GM19328 (cell line): Measurements from ENCODE around the gene NFAM1.

Experiments
- ATAC-seq: cut with Tn5 transposase; IDR thresholded peaks from one replicate; pipeline ENCODE4 v1.9.1; 2021; ENCODE audit warnings: mild to moderate bottlenecking, moderate library complexity; ENCODE audit not compliant: unreplicated experiment

The NFAM1 gene

DNA sequence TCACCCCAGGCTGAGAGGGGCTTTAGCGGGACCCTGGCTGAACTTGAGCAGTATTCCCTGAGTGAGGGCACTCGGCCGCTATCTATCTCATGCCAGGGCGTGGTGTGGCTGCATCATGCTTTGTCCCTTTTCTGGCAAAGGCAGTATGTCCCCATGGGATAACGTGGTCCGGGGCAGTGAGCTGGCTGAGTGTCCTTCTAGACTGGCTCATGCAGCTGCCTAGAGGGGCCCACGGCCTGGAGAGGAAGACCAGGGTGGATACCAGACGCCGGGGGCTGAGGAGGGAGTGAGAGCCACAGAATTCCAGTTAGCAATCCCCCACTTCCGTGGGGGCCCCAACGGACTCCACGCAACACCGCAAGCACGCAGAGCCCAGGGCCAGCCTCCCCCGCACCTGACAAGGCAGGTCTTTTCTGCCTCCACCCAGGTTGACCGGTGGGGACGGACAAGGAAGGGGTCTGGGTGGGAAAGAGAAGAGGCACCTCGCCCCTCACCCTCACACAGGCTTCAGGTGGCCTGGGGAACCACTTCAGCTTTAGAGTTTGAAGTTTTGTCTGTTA, 15.5 kb downstream of the NFAM1 start:
- ATAC-seq: no peak

GRCh38 chr22:42414565-42415303, 17.5 kb downstream of the NFAM1 start:
- ATAC-seq: no peak

- ATAC-seq: no peak
Observed at GRCh38 chr22:42414021-42414420, 18.2 kb downstream of the NFAM1 start.

DNA sequence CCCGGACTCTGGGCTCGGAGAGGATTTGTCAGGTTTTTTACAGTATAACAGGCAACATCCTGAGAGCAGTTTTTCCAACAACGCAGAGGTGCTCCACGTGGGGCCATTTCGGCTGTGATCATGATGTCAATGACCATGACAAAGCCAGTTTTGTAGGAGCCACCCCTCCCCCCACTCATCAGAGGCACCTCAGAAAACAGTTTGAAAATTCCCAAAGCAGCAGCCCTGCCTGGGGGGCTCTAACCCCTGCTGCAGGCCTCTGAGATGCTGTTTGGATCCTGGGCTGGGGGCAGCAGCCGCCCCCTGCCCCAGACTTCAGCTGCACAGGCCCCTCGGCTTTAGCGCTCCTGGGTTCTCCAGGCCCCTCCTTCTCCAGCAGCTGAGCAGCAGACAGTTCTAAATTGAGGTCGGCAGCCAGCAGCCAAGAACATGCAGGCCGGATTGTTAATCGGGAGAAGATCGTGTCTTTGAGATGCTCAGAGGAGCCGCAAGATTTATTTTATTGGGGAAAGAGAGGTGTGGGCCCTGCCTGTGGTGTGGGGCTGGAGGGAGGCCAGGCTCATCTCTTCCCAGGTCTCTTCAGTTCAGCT, 19.4 kb downstream of the NFAM1 start:
- ATAC-seq: no peak

- no peak for ATAC-seq
Observed at GRCh38 chr22:42410708-42411107, 21.5 kb downstream of the NFAM1 start.

DNA sequence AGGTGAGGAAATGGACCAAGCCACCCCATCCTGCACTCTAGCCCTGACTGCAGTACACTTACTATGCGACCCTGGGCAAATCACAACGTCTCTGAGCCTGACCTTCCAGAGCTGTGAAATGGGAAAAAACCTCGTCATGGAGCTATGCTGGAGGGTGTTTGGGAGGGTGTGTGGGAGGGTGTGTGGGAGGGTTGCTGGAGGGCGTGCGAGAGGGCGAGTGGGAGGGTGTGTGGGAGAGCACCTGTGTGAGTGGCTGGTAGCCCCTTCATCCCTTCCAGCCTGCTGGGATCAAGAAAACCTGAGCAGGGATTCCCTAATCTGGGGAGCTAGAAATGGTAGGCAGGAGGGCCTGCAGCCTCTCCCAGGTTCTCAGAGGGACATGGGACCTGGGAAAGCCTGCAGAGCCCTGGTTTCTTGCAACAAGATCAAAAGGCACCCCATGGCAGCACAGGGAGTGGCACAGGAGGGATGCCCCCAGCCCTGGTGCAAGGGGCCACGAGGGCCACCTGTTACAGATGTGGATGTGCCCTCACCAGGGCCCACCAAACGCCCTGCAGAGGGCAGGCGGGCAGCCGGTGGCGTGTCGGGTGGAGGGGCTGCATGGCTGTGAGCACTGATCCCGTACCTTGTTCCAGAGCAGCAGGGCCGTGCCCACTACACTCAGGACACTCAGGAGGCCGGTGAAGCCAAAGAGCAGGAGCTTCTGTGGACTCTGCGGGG, 23.2 kb downstream of the NFAM1 start:
- no peak for ATAC-seq

- no peak for ATAC-seq
Observed at GRCh38 chr22:42408276-42408675, 23.9 kb downstream of the NFAM1 start.

- no peak for ATAC-seq
Observed at GRCh38 chr22:42404266-42404665, 27.9 kb downstream of the NFAM1 start.

DNA sequence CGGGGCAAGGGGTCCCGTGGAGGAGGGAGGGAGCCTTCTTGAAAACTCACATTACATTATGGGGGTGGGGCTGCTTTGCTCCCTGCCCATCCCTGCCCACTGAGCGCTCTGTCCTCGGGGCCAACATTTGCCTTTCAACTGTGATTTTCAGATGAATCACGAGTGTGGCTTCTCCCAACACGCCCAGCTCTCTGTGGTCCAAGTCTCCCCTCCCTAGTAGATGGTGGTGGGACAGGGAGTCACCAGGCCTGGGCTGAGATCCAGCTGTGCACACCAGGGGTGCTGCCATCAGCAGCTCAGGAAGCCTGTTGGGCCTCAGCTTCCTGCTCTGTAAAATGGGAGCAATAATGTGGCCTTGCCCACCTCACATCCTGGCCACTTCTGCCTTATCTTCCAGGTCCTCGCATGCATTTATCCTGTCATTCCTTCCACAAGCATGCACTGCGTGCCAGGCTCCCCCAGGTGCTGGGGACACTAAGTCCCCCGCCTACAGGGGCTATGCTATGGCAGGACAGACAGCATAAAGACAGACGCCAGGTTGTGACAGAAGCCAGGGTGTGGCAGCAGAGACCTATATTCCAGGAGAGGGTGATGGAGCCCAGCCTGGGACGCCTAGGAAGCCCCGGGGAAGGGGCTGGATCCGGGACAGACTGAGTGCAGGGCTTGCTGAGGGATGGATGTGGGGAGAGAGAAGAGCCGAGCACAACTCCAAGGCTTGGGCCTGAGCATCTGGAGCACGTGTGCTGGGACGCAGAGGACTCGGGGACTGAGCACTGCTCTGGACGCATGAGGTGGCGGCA, 30.5 kb downstream of the NFAM1 start:
- ATAC-seq: no peak

- no peak for ATAC-seq
Observed at GRCh38 chr22:42400811-42401534, 31.2 kb downstream of the NFAM1 start.

DNA sequence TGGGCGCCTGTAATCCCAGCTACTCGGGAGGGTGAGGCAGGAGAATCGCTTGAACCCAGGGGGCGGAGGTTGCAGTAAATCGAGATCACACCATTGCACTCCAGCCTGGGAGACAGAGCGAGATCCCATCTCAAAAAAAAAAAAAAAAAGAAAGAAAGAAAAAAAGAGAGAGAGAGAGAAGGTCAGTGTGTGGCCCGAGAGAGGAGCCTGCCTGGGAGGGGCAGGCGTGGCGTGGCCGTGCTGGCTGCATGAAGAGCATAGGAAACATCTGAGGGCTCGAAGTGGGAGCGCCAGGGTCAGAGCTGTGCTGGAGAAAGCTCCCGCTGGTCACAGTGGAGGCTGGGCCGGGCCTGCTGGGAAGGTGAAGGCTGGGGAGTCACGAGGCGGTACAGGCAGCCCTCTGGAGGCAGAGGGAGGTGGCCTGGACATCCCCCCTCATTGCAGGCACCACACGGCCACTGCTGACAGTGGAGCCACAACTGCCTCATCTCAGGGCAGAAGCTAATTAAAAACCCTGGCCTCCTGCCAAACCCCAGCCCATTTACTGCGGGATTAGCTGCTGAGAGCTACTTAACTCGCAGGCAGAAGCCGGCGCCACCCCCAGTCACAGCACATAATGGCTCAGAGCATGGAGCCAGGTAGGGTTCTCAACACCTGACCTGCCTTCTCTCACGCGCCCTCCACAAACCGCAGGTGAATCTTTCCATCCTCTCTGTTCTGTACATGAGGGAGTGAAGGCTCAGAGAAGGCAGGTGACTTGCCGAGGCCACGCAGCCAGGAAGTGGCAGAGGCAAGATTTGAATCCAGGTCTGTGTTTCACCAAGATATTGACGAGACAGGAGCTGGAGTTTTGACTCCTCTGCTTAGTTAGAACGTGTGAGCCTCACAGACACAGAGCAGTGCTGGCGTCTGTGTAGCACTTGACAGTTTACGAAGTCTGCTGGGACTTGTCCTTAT, 32.6 kb downstream of the NFAM1 start:
- no peak for ATAC-seq

DNA sequence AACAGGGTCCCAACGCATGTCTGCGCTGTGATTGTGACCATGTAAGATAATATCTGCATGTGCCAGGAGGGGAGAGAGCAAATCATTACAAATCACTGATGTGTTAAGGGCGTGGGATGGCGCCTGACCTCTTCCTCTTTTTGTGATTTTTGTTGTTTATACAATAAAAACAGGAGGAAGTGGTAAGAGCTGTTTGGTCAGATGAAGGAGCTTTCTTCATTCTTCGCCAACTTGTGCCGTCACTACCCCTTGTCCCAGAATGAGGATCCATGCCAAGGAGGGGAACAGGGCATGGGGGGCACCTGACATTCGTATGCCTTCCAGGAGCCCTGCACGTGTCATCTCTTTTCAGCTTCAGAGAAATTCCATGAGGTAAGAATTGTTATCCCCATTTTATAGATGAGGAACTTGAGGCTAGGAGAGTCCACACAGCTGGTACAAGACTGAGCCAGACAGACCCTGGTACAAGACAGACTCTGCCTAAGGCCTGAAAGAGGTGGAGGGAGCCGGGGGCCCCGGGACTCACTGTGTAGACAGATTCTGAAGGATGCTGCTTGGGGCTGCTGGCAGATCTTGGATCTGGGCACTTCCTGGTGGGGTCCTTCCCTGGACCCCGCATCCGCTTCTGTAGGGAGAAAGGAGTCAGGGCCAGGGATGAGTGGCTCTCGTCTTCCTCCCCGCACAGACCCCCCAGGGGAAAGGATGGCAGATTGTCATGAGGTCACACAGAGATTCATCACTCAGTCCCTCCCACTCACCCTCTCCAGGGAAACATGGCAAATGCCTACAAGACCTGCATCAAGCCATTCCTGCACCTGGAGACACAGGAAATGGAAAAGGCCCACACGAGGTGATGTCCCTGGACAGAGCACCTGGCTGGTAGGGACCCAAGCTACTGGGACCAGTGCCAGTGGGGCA, 34.6 kb downstream of the NFAM1 start:
- no peak for ATAC-seq

DNA sequence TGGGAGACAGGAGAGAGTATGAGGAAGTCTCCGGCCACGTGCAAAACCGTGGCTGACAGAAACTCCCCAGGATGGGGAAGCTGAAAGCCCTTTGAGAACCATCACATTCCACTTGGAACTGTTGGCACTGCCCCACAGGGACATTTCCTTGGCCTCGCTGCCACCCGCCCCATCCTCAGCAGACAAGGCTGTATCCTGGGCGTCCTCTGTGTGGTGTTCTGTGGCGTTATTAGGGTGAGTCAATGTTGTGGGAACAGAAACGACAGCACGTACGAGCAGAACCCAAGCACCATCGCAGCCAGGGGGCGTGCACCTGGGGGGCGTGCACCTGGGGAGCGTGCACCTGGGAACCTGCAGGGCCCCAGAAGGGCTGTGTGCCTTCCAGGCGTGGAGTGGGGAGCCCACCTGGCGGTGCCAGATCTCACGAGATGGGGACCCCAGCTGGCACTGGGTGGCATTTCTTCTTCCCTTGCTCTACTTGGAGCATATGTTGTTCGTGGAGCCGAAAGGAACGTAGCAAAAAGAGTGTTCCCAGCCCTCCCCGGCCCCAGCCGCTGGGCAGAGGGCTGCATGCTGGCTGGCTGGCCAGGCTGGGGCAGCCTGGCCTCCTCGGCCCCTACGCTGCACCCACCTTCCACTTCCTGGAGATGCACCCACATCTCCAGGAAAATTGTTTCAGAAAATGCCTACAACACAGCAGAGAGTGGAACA, 35.4 kb downstream of the NFAM1 start:
- no peak for ATAC-seq

DNA sequence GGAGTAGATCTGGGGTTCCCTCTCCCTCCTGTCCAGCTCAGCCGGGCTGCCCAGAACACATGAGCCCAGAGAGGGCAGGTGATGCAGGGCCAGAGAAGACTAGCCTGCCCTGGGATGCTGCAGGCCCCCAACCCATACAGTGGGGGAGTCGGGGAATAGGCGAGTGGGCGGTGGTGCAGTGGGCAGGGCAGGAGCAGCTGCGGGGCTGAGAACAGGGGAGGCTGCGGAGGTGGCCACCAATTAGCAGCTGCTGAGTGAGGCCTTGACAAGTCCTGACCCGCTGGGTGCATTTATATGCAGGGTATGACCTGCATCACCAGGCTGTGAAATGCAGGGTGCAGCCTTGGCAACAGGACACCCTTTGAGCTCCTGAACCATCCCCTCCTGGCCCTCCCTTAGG, 43.1 kb downstream of the NFAM1 start:
- ATAC-seq: no peak

GRCh38 chr22:42388130-42388797, 43.9 kb downstream of the NFAM1 start:
- ATAC-seq: no peak

DNA sequence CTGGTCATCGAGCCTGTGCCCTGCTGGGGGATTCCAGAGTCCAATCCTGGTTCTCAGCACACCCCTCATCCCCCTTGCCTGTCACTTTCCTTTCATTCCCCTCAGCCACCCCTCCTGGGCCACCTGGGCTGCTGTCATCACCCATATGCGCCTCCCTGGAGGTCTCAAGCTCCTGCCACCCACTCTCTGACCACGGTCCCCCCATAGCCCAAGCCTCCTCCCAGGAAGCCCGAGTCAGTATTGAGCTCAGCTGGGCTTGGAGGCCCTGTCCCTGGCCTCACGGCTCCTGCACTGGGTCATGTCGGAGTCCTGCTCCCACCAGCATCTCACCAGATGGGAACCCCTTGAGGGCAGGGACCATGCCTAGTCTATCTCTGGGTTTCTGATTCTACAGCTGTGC, 44.6 kb downstream of the NFAM1 start:
- no peak for ATAC-seq

- no peak for ATAC-seq
Observed at GRCh38 chr22:42385696-42386095, 46.5 kb downstream of the NFAM1 start.
